Measurements from ENCODE around the gene CACNA2D3.
"Not testable (repeated sequence)": the region's sequence is repeated elsewhere in the genome, so short reads cannot be mapped to it uniquely, and the experiment has no call there.

The CACNA2D3 gene

DNA sequence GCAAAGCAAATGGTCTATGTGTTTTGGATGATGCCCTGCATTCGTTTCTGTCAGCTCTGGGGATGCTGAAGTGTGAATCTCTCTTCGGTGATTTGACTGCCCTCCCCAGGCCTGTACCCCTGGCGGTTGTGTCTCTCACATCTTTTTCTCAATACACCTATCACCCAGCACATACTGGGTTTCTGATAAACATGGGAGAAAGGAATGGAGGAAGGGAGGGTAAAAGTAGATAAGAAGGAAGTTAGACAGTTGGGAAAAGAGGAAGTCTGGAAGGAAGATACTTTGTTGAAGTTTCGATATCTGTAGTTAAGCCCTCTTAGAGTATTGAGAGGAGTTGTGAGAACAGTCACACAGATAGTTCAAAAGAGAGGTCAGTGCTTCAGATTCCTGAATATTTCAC is 841.3 kb downstream of the CACNA2D3 start:
- no peak for DNase-seq (ENCODE audit: low read depth)

DNA sequence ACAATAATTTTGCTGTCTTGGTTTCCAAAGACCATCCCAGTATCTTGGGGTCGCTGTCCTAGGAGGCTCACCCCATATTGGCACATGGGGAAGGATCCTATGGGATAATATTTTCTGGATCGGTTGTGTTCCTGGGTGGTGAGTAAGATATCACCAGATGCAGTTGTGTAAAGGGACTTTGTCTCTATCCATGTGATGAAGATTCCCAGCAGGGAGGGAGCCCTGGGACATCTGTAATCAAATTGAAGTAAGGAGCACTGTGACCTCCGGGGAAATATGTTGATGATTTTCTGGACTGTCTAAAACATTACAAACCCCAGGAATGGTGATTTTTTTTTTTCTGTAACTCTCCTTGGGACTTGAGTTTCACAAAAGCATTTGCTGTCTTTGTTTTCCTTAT is 841.7 kb downstream of the CACNA2D3 start:
- no peak for DNase-seq (ENCODE audit: low read depth)

DNA sequence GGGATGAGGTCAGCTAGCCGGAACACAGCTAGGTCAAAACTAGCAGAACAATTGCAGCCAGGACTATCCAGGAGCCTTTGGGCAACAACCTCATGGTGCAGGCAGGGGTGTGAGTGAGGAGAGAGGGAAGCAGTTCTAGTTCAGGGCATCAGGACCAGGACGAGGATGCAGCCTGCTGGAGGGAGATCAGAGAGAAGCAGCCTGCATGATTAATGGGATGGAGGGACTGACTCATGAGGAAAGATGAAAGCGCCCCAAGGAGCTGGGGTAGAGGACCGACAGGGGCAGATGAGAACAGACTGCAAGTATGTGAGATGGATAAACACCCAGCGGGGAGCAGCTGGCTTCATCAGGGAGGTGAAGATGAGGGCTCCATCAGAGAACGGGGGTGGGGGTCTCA is 843.4 kb downstream of the CACNA2D3 start:
- peak; percentile 82 for DNase-seq (ENCODE audit: low read depth)

DNA sequence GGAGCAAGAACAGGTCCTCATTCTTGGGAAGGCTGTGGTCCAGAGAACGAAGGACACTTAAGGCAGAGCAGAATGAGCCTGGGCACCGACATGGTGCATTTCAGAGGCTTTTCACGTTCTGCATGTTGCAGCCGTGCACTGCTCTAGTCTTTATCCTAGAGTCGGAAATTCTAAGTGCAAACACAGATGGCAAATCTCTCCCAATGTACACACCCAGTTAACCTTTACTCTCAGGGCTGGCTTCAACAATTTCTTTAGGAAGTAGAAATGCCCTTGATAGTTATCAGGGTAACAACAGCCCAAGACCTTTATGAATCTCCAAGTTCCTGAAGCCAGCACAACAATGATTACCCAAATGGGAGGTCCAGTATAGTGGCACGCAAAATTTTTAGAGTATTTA is 844.6 kb downstream of the CACNA2D3 start:
- no peak for DNase-seq (ENCODE audit: low read depth)

GRCh38 chr3:54967731-54968161 is 845.4 kb downstream of the CACNA2D3 start:
- DNase-seq (ENCODE audit: low read depth): peak; percentile 82

DNA sequence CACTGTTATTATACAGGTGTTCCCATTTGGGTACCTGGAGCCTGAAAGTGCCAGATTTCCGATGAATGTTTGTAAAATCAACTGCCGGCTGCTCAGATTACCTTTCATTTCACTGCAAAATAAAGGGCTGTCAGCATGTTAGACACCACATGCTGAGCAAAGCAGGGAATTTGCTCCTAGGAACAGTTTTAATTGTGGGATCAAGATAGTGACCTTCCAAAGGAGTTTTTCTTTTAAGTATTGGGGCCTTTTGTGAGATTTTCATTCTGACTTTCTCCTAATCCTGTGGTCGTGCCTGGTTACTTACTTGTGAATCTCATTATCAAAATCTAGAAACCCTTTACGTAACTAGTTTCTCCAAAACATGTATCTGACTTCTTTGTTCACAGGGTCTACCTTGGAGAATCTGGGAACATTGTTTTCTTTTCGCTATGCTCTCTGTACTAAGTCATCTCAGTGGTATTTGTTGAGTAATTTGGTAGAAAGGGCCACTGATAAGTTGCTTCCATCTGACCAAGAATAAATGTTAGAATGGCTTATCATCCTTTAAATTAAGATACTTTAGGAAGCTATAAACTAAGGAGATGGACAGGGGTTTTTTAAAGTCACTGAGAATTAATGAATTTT is 846.3 kb downstream of the CACNA2D3 start:
- DNase-seq (ENCODE audit: low read depth): peak; percentile 80

DNA sequence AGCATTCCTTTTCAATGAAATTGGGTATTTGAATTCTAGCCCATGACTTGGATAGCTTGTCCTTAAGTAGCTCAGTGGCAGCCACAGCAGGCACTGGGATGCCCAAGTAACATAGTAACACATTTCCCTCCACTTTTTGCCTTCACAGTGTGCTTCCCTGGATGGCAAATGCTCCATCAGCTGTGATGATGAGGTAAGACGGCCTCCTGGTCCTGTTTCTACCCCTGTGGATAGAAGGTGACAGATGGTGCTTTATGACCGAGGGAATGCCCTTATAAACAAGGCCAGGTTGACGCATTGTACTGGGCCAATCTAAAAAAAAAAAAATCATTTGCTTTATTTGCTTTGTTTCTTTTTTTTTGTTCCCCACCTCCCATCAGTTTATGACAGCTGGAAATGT is 847.3 kb downstream of the CACNA2D3 start:
- no peak for DNase-seq (ENCODE audit: low read depth)

DNA sequence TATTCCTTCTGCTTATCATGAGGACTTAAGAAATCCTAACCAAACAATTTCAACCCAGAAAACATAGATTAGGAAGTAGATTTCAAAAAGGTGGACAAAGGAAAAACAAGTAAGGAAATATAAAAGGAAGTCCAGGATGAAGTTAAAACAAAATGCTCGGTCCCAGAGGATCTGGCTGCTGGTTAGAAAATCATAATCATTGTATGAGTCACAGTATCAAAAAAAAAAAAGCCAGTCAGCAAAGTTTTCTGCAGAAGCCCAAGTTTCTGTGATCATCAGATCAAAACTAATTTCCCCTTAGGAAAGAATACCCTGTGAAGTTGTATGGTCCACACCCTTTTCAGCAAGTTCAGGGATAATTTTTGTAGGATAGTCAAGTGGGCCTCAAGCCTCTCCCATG is 848.5 kb downstream of the CACNA2D3 start:
- DNase-seq (ENCODE audit: low read depth): no peak

- no peak for DNase-seq (ENCODE audit: low read depth)
Observed at GRCh38 chr3:54977439-54977838, 855.1 kb downstream of the CACNA2D3 start.

DNA sequence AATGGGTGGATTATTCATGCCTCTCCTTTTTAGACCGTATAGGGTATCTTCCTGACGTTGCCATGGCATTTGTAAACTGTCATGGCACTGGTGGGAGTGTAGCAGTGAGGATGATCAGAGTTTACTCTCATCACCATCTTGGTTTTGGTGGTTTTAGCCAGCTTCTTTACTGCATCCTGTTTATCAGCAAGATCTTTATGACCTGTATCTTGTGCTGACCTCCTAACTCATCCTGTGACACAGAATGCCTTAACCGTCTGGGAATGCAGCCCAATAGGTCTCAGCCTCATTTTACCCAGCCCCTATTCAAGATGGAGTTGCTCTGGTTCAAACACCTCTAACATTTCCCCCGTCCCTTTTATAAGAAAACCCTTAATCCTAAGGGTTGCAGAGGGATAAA is 855.6 kb downstream of the CACNA2D3 start:
- not testable (repeated sequence) for DNase-seq (ENCODE audit: low read depth)

GRCh38 chr3:54982807-54983206 is 860.5 kb downstream of the CACNA2D3 start:
- DNase-seq (ENCODE audit: low read depth): no peak

DNA sequence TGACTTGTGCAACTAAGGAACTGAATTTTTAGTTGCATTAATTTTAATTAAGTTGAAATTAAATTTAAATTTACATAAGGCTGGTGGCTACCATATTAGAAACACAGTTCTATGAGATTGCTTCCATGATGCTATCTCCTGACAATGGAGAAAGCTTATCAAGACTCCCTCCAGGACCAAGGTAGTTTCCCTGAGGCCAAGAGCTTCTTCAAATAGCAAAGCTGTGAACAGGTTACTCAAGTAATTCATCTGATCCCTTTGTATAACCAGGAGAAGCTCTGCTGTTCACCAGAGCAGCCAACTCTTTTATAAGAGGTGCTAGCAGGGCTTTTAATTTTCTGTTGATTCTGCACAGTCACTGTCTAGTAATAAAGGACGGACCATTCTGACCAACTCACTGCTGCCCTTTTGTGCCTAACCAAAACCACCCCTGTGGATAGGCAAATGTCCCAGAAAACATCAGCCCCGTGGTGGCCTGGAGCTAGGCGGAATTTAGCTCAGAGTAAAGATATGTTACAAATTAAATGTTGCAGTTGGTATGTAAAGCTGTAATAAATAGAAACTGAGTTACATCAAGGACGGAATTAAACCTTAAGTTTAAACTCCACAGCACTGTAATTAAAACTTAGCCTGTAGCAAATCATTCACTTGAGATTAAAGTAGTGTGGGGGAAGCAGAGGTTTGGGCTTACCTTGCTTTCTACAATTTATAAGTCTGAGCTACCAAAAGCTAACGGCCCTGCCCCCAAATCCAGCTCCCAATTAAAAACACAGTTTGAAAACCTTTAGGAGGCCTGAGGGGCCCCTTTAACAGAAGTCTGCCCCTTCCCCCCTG is 861.1 kb downstream of the CACNA2D3 start:
- no peak for DNase-seq (ENCODE audit: low read depth)

- no peak for DNase-seq (ENCODE audit: low read depth)
Observed at GRCh38 chr3:54985856-54986255, 863.5 kb downstream of the CACNA2D3 start.

GRCh38 chr3:54986294-54986693 is 863.9 kb downstream of the CACNA2D3 start:
- DNase-seq (ENCODE audit: low read depth): no peak

GRCh38 chr3:54987719-54988118 is 865.4 kb downstream of the CACNA2D3 start:
- DNase-seq (ENCODE audit: low read depth): no peak

DNA sequence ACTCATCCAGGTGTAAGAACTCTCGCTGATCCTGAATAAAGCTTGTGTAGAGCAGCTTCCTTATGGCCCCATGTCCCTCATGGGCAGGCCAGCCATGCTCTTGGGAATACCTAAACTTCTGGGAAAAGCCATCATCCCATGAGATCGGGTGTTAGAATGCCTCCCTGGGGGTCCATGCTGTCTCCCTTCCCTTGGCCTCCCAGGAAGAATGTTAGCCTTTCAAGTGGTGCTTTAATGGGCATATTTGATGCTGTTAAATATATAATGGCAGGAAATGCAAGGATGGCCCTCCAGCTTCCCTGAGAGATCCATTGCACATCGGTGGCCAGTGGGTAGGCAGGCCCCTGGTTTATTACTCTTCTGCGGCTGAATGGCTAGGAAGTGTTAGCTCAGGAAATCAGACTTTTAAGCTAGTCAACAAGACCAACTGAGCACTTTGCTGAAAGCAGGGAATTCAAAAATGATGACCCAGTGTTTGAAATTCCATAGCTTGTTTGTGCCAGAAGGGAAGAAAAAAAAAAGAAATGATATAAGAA is 866.0 kb downstream of the CACNA2D3 start:
- no peak for DNase-seq (ENCODE audit: low read depth)

DNA sequence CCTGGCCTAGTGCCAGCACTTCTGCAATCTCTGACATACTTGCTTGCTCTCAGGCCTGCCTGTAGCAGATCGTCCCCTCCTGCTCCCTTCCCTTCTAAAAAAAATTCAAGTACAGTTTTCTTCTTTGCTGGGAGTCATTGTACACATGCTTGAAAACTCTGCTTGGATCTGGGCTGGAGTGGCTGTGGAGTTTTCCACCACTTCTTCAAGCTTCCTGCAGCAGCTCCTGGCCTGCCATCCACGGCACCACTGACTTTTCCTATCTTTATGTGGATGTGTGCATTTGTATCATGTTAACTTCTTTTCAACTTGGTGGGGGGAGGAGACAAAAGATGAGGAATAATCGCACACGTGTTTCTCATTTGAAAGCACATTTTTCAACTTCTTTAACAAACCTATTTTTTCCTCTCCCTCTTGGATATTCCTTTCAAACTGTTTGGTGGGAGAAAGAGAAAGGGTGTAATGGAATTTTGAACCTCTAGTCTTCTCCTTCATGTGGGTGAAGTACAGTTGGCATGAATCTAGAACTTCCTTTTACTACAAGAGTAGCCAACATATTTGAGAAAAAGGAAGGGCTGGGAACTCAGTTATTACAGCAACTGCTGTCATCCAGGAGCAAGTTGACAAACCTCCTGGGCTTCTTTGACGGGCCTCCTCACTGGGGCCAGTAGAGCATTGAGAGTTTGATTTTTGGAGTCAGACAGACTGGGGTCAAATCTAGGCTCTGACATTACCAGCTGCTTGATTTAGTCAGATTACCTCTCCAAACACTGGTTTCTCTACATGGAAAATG is 866.7 kb downstream of the CACNA2D3 start:
- DNase-seq (ENCODE audit: low read depth): peak; percentile 90

DNA sequence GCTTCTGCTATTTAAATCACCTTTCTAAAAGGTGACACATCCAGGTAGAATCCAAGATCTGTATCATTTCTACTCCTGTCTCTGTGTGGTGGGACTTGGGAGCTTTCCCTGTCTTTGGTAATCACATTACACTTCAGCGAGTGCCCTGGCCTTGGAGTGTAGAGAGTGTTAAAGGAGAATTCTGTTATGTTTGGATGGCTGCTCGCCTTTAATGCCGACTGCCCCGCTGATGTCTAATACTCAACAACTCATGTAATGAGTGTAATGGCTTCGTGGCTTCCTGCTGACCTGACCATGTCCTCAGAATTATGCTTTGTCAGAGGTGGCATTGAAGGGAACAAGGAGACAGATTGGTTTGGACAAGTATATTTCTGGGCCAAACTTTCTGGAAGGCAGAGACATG is 871.8 kb downstream of the CACNA2D3 start:
- DNase-seq (ENCODE audit: low read depth): no peak

DNA sequence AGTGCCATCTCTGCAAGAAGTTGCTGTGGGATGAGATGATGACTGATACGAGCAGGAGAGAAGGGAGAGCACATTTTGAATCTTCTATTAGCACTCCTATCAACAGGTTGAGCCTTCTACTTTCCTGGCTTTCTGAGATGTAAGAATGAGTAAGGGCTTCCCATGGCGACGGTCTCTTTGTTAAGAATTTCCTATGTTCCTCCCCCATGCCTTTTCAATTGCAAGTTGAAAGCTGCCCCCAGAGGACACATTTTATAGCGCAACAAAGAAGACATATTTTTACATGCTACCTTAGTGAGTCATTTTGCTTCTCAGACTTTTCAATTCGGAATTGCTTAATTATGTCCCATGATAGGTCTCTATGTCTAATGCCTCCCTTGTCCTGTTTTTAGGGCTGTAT is 876.8 kb downstream of the CACNA2D3 start:
- DNase-seq (ENCODE audit: low read depth): peak; percentile 88

DNA sequence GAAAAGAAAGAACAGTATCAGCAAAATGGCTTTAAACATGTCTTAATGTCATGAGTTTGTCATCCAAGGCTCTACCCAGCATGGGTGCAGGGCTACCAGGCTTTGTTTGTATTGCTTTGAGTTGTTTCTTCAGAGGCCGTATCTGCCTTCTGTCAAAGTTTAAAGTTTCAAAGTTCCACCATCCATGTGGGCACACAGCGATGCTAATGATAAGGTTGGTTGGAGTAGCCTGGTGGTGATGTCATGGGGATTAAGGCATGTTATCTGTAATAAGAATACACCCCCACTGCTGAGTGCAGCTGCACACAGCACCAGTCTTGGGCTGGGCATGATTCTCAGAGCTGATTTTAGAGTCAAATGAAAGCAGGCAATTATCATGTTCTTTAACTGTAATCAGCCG is 877.5 kb downstream of the CACNA2D3 start:
- DNase-seq (ENCODE audit: low read depth): peak; percentile 43

DNA sequence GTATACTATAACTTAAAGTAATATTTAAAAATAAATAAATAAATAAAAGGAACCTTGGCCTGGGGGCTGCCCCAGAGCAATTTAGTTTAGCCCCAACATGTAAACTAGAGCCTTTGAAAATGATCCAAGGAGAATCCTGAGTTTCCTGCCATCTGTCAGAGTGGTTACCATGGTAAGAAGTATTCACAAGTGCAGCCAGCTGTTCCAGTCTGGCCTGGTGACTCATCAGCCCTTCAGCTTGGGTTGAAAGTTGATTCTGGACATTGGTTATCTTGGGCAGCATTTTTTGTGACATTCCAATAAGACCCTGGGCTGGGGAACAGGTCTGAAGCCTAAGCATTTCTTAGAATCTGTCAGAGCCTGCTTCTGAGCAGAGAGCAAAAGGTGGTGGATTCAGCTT is 878.2 kb downstream of the CACNA2D3 start:
- DNase-seq (ENCODE audit: low read depth): peak; percentile 86

GRCh38 chr3:55000953-55001352 is 878.6 kb downstream of the CACNA2D3 start:
- DNase-seq (ENCODE audit: low read depth): no peak

Measured in iris pigment epithelial cell (primary cell).